GM21390 (cell line): ENCODE results near the gene LIMCH1.

Source experiments
- ATAC-seq: cut with Tn5 transposase; IDR thresholded peaks from one replicate; pipeline ENCODE4 v1.9.1; 2021; ENCODE audit not compliant: unreplicated experiment

LIMCH1 gene

DNA sequence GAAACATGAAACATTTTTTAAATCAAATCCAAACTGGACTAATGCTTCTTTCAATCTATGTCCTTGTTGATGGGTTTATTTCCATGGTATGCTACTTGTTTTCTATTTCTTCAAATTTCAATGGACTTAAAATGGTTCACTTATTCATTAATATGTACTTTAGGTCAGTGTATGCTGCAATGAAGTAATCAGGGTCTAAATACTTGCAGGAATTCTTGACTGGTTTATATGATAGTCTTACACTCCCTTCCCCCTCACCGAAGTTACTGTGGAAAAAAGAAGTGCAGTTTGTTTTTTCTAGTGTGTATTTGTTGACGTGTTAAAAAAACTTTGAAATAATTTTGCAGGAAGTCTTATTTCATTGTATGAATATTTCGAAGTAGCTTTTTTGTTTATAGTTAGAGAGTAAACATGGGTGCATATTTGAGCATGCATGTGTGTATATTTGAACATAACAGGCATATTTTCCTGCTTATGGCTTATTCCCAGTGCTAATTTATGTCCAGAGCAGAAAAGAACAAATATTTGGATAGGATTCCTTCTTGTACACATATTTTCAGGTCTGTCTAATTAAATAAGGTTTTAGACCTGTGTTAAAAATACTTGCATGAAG, 65.0 kb downstream of the LIMCH1 start:
- ATAC-seq: no peak

DNA sequence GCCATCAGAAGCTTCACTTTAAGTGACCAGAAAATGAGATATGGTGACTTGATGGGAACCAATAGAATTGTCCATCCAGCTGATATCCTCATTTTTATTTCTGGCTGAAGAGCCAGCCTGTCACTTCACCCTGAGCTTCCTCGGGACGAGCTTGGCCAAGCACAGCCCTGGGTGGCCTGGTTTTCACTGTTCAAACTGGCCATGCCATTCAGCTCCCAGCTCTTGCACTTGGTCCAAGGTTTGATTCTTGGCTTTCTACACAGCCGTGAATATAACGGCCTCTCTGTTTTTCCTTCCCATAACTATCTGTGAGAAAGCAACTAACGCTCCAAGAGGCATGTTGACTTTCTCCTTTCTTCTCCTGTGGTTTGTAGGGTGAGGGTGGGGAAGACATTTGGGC, 71.9 kb downstream of the LIMCH1 start:
- ATAC-seq: no peak

DNA sequence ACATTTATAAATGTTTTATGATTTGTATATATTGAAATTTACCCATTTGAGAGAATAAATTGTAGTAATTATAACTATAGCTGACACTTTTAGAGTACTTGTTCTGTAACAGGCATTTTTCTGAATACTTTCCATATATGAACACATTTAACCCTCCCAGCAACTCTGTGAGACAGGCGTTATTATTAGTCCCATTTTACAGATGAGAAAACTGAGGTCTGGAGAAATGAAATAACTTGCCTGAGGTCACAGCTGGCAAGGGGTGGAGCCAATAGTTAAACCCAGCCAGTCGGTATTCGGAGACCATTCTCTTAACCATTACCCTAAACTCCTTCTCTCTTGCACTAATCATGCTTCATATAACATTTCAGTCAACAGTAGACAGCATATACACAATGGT, 72.5 kb downstream of the LIMCH1 start:
- ATAC-seq: no peak

DNA sequence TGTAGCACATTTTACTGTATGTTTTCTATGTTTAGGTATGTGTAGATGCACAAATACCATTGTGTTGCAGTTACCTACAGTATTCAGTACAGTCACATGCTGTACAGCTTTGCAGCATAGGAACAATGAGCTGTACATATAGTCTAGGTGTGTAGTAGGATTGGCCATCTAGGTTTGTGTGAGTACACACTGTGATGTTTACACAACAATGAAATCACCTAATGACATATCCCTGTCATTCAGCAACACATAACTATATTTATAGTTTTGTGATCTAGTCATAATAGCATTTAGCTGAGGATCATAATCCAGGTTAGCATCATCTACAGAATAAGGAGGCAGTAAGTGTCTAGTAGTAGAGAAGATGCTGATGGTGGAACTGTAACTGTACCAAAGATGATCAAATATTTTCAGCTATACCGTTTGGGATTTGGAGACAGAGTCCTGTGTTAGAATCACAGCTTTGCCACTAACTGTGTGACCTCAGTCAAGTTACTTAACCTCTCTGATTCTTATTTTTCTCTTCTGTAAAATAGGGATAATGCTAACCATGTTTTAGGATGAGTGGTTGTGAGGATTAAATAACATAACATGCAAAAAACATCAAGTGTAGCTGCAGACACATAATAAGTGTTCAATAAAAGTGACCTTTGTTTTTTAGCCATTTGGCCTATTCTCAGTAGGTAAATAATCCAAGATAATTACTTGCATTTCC, 73.3 kb downstream of the LIMCH1 start:
- no peak for ATAC-seq

DNA sequence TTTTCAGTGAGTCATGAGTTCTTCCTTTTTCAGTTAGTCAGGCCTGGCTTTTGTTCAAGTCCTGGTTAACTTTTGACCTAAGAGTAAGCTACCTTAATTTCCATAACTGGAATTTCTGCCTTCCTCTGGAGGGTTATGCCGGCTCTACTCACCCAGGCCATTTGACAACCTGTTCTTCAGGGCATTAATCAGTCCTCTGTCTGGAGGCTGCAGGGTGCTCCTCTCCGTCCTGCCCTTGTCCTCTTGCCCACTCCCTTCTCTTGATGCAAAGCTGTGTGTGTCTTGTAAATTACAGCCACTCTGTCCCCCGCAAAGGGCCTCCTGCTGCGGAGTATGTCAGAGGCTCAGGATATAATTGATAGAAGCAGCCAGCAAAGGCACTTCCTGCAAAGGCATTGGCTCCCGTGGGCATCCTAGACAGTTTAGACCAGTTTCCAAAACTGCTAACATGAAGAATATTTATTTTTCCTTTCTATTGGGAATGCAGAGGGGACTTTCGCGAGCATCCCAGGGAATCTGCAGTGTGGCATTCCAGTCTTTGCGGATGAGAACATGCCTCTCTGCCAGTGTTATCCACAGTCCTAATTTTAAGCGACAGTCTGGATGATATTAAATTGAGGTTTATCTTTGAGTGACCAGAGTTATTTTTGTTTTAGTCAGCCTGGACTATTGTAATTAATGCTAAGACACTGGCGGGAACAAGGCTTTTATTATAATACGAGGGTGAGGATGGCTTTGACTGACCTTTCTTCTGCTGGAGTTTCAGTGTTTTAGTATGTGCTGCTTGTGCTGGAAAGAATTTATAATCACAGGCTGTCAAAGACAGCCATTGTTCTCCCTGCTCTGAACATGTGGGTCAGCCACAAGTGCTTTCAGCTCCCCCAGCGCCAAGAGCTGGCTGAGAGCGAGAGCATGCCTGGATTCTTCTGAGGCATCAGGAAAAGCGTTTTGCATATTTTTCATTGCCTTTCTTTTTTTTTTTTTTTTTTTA, 74.2 kb downstream of the LIMCH1 start:
- no peak for ATAC-seq

DNA sequence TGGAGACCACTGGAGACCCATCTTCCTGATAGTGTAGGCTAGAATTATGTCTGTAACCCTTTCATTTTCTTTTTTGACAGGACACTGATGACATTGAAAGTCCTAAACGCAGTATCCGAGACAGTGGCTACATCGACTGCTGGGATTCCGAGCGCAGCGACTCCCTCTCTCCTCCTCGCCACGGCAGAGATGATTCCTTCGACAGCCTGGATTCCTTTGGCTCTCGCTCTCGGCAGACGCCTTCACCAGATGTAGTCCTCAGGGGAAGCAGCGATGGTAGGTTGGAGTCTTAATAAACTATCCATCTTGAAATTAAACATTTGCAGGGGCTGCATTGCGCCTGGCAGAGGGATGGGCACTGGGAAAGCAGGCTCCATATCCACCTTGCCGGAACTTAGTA, 75.4 kb downstream of the LIMCH1 start:
- no peak for ATAC-seq

DNA sequence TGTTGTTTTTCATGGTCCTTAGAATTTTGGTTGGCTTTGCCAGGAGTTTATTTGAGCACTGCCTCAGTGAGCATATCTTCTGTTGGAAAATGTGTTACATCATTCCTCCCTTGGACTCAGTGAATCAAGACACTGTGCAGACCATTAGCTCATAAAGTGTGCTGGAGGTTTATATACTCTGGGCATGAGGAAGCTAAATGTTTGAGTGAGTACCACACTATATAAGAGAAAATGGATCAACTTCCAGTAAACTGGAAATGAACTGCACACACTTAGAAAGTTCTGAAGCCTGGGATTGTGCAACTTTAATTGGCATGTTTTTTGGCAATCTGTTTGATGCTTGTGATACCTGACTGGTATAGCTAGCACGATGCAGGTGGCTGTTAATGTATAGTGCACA, 75.9 kb downstream of the LIMCH1 start:
- no peak for ATAC-seq

DNA sequence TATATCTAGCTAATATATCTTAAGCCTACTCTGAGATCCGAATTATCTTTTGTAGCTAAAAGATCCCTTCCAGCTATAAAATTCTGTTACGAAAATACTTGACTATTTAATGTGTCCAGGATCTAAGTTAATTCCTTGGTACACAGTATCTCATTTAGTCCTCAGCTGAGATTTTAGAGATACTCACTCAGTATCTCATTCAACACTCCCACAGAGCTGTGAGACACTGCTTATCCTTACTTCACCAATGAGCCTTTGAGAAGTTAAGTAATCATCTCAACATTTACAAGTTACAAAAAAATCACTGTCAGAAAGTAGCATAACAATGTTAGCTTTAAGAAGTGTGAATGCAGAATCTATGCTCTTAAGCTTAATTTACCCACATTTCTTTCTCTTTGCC, 76.6 kb downstream of the LIMCH1 start:
- no peak for ATAC-seq

DNA sequence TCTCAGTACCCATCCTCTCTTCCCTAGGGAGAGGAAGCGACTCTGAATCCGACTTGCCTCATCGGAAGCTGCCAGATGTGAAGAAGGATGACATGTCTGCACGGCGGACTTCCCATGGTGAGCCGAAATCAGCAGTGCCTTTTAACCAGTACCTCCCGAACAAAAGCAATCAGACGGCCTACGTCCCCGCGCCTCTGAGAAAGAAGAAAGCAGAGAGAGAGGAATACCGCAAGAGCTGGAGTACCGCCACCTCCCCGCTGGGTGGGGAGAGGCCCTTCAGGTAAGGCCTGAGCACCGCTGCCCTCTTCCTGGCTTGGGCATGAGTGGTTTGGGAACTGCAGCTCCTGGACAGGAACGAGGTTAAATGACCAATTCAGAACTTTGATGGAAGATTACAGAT, 81.2 kb downstream of the LIMCH1 start:
- no peak for ATAC-seq

DNA sequence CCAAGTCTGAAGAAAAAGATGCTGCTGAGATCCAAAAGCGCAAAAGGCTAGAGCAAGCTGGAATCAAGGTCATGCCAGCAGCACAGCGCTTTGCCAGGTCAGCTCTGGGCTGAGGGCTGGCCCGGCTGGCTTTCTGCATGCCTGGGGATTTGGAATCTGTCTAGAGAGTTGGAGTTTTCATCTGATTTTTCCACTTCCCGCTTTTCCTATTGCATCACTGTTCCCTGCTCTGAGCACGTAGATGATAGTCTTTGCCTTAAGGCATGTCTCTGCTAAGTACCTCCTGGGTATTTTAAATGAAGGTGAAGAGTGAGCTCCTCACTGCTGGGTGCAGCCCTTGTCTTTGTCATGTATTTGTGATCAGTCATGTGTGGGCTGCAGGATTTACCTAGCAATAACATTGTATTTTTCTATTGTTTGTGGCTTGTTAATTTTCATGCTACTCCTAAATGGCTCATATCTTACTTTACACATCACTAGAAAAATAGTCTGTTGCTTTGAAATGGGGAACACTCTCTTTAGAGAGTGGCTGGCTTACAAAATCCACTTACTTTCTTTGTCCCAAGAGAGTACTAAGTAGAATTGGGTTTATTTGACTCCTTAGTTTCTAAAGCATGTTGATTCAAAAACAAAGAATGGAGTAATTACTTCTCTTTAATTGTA, 82.8 kb downstream of the LIMCH1 start:
- no peak for ATAC-seq

DNA sequence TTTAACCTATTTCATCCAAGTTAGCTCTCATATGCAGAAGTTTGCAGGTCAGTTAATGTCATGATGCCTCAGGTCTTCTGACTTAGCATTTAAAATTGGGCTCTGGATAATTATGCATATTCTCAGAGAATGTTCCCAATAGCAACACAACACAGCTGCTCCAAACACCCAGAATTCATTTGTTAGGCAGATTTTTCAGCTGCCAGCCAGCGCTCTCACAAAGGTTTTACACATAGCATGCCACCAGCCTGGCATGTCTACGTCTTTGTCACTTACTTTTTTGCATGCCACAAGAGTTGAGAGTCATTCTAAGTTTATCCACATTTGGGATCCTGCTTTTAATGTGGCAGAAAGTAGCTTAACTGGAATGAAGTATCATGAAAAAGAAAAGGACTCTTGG, 84.8 kb downstream of the LIMCH1 start:
- ATAC-seq: no peak

DNA sequence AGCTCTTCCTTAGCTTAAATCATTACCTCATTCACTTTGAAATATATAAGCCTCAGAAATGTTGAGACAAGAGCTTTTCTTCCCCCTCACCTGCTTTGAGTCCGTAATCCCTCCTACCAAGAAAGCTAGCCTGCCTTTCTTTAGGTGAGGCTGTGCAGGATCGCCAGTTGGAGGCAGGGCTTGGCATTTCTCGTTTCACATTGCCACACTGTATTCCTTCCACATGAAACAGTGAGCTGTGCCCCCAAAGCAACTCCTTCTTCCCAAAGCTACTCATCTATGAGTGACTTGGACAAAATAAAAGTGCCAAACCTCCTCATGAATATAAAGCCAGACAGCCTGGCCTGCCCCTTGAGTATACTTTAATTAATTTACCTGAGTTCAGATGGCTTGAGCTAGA, 86.8 kb downstream of the LIMCH1 start:
- ATAC-seq: no peak

DNA sequence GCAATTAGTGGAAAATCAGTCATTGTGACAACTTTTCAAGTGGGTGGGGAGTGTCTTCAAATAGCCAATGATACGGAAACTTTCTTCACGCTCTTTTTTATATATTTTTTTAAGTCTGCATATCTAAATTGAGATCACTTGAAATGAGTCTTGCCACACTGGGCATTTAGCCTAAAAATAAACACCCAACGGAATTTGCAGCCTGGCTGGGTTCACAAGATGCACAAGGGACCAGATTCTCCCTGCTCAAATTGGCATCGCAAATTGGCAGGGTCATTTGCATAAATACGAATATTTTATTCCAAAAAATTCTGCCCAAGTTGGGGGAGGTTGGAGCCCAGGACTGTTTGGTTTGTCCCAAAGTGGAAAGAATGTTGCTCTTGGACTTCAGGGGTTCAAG, 87.6 kb downstream of the LIMCH1 start:
- no peak for ATAC-seq

DNA sequence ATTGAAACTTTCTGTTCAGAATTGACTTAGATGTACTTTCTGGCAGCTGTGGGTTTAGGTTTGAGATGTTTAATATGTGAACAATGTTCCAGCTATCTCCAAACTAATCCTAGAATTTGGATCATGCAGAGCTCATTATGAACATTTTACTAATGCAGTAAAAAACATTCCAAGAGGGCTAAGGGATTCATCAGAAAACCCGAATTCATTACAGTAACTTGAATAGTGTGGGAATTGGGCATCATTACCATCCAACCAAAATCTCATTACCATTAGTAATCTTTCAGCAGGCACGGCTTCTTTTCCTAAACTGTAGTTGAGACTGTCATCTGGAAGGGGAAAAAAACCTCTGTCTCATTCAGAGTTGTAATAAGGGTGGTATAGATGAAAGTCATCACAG, 91.0 kb downstream of the LIMCH1 start:
- ATAC-seq: no peak

DNA sequence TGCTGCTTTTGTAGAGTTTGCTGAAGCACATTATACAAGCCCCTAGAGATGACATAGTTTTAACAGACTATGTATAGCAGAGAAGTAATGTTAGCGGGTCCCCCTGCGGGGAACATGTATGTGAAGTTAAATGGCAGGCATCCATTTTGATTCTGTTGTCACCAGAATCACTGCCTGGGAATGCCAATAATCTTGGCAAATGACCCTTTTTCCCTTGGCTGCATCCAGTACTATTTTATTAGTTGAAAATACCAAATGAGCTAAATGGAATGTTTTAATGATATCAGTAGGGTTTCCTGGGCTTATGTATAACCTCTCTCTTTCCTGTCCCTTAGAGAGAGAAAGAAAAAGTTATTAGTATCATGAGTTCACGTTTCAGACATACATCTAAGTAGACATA, 93.6 kb downstream of the LIMCH1 start:
- ATAC-seq: no peak

DNA sequence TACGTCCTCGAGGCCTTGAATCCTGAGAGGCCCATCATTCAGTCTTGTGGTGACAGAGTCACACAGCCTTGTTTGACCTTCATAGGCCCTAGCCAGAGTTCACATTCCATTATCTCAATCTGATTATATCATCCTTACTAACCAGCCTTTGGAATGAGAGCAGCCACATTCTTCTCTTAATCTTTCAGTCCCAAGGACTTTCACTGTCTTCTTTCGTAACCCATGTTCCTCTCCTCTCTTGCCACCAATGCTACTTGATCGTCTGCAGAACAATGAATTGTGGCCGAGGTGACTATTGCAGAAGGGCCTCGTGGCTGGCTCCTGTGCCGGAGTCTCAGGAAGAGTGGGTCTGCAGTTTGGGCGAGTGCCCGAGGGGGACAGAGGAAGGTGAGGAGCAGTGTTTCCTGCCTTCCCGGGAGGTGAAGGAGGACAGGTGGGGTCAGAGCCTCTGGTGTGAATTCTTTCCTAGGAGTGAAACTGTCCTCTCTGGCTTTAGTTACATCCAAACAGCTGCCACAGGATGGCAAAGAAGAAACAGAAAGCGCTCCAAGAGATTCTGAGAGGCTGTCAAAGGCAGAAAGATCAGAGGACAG, 94.6 kb downstream of the LIMCH1 start:
- ATAC-seq: no peak

DNA sequence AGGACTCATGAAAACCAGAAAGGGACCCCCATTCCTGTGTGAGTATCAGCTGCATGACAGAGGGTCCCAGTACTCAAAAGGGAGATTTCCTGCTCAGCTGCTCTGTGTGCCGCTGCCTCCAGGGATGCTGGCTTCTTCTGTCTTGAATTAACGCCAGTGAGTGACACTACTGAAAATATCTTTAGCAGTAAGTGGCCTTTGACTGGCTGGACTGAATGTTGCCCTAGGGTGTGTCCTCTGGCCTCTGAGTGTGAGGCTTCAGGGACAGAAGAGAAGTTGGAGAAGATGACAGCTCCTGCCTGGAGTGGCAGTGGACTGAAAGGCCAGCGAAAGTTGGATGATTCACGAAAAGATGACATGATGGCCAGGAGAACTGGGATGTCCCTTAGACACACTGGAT, 95.4 kb downstream of the LIMCH1 start:
- ATAC-seq: no peak

DNA sequence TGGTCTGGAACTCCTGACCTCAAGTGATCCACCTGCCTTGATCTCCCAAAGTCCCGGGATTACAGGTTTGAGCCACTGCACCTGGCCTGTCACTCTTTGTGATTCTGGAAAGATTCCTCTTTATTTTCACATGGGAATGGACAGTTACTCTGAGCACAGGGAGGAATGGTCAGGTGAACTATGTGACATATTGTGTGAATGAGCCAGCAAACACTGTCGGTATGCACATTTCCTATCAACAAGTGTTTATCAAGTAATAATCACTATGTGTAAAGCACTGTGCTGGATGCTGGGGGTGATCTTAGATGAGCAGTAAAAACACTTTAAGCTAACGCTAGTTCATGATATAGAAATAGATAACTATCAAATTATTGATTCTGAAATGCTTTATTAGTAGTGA, 97.5 kb downstream of the LIMCH1 start:
- ATAC-seq: no peak

DNA sequence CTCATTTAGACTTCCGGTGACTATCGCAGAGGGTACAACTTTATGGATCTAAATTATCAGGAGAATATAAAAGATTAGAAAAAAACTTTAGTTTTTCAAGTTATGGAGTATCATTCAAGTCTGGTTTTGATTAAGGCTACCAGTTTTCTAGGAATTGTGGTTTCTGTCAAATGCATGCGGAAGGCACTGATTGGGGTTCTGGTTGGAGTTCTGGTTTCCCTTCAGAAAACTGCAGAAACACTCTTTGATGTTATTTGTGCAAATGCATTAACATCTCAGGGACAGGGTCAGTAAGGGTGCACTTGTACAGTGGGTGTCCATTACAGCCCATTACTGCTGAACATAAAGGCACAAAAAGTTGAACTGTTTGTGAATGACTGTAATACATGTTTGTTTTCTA, 100.2 kb downstream of the LIMCH1 start:
- no peak for ATAC-seq

DNA sequence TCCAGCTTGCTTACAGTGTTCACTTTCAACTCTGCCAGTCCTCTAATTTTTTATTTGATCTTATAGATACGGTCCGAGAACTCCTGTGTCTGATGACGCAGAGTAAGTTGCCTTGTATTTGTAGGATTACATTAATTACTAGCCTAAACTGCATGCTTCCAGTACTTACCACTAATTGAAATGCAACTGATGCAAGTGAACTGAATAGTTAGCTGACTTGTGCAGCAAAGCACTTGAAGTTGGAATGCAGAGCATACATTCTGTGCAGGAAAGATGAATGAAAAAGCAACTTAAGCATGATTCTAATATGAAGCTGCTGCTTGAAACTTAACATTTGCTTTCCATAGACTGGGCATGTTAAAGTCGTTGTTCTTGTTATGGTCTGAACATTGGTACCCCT, 100.9 kb downstream of the LIMCH1 start:
- no peak for ATAC-seq

DNA sequence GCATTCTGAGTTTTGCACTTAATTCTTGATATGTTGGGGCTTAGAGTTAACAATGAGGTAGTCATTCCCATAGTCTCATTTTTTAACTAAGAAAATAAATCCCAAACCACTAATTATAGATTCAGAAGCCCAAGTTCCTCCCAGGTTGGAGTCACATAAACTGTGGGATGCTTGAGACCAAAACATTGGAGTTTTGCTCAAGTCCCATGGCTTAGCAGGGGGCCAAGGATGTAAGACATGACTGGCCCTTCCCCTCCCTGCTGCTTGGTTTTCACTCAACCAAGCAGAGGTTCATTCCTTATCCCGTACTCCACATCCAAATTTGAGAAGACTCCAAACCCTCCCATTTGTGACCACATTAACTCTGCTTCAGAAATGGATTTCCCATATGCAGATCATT, 101.3 kb downstream of the LIMCH1 start:
- ATAC-seq: no peak
